Bladder microvascular endothelial cell (primary cell): ENCODE results near the gene DNMT3B. TPM values are rescaled to one million over a fixed set of nuclear protein-coding genes. Genes with fewer than 3 reads are reported as not detected.

Experiments used
- total RNA-seq: library from RNA; depleted of rRNA; stranded (reverse); fragments of >200 nt; gene quantifications from 2 replicates; pipeline ENCODE4 v1.2.3, GENCODE V29; 2014

DNMT3B gene
- 1.7 and 4.0 TPM in 2 replicates for total RNA-seq

DNA sequence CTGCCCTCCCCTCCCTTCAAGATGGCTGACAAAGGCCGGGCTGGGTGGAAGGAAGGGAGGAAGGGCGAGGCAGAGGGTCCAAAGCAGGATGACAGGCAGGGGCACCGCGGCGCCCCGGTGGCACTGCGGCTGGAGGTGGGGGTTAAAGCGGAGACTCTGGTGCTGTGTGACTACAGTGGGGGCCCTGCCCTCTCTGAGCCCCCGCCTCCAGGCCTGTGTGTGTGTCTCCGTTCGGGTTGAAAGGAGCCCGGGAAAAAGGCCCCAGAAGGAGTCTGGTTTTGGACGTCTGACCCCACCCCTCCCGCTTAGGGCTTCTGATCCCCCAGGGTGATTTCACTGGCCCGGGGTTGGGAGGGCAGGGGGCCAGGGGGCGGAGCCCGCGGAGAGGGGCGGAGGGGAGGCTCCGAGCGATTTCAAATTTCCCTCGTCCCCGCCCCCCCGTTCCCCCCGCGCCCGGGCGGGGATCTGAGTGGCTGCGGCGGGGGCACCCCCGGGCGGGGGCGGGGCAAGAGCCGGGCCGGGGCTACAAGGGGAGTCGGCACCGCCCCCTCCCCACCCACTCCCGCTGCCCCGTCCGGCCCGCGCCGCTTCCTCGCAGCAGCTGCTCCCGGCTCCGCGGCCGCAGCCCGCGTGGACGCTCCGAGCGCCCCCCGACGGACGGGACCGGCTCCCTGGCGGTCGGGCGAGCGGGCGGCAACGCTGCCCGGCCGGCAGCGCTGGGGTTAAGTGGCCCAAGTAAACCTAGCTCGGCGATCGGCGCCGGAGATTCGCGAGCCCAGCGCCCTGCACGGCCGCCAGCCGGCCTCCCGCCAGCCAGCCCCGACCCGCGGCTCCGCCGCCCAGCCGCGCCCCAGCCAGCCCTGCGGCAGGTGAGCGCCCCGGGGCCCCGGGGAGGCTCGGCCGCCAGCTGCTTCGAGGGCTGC lies at the start of gene DNMT3B:
DNMT3B (plus strand) TSS at position 555 of the 923 bp plus-strand sequence. CDS start 17,939 bp downstream, outside the sequence.

DNA sequence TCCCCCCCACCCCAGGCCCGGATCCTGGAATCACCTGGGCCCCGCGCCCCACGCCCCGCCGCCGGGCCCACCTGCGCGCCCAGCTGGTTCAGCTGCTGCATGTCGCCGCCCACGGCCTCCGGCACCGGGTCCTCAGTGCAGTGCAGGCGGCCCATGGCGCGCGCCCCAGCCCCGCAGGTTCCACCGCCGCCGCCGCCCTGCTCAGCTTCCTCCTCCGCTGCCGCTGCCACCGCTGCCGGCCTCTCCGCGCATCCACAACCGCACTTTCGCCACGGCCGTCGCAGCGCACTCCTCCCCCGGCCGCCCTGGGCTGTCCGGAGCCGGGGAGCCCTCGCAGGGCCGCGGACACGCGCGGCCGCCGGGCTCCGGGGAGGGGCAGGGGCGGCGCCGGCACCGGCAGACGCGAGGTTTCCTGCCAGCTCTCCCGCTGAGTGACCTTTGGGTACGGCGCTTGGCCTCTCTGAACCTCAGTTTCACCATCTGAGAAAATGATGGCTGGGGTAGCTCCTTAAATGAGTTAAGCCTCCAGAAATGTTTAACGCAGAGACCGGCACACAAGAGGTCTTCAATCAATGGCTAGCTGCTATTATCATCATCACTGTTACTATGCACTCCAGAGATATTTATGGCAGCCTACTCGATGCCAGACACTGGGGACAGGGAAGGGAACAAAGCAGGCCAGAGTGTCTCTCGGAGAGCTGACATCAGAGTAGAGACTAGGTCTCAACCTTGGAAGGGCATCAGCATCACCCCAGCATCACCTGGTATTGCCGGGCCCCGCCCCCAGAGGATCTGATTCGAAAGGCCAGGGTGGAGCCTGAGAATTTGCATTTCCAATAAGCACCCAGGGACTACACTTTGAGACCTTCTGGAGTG lies 18.7 kb upstream of the DNMT3B start, which contains the start of gene COMMD7:
COMMD7 (minus strand) TSS at position 231 of the 876 bp plus-strand sequence; CDS start at position 155, 76 bp downstream.

Other genes with a start within 250 kb of the DNMT3B start
- 5.2 and 20.3 TPM in 2 replicates for gene NOL4L, start 177.1 kb upstream of the DNMT3B start, total RNA-seq
- under 0.01 TPM in 1 of 2 replicates, not detected in the other for gene C20orf203, start 88.4 kb upstream of the DNMT3B start, total RNA-seq
- gene COMMD7, start 18.9 kb upstream of the DNMT3B start, total RNA-seq = 14.3 and 22.7 TPM in 2 replicates
- gene MAPRE1, start 57.6 kb downstream of the DNMT3B start, total RNA-seq = 75.9 and 141 TPM in 2 replicates
- gene EFCAB8, start 96.5 kb downstream of the DNMT3B start, total RNA-seq = under 0.01 and 0.06 TPM in 2 replicates
- gene SUN5, start 242.0 kb downstream of the DNMT3B start, total RNA-seq = not detected in 2 replicates
- not detected in 2 replicates for gene BPIFB2, start 245.3 kb downstream of the DNMT3B start, total RNA-seq